HEK293 (cell line): ENCODE measurements around the gene SPNS2.

ENCODE experiments used
- GLIS2 ChIP-seq: fragments of 450-650 bp; formaldehyde crosslinking; IDR thresholded peaks from 2 replicates; pipeline ENCODE4 v1.5.1; 2016; ENCODE audit warnings: missing biosample characterization, missing genetic modification characterization
- KLF17 ChIP-seq: fragments of 450-650 bp; formaldehyde crosslinking; IDR thresholded peaks from 2 replicates; pipeline ENCODE4 v1.5.1; 2016; ENCODE audit warnings: missing biosample characterization, missing genetic modification characterization
- TCF7L2 ChIP-seq: IDR thresholded peaks from 2 replicates; pipeline ENCODE4 v1.6.1; 2011; ENCODE audit warnings: low read depth, mild to moderate bottlenecking, inconsistent platforms, low read length, moderate library complexity, borderline replicate concordance
- ZBTB20 ChIP-seq: fragments of 450-650 bp; formaldehyde crosslinking; IDR thresholded peaks from 2 replicates; pipeline ENCODE4 v1.5.1; 2016; ENCODE audit warnings: missing biosample characterization, missing genetic modification characterization
- ZBTB8A ChIP-seq: fragments of 450-650 bp; formaldehyde crosslinking; IDR thresholded peaks from 2 replicates; pipeline ENCODE4 v1.5.1; 2016; ENCODE audit warnings: missing biosample characterization, missing genetic modification characterization
- ZNF174 ChIP-seq: fragments of 450-650 bp; formaldehyde crosslinking; IDR thresholded peaks from 2 replicates; pipeline ENCODE4 v1.5.0; 2017; ENCODE audit warnings: missing biosample characterization, mild to moderate bottlenecking, missing genetic modification characterization
- ZNF211 ChIP-seq: fragments of 450-650 bp; formaldehyde crosslinking; IDR thresholded peaks from 2 replicates; pipeline ENCODE4 v1.5.1; 2016; ENCODE audit warnings: low read depth, missing biosample characterization, missing genetic modification characterization
- ZNF214 ChIP-seq: fragments of 450-650 bp; formaldehyde crosslinking; IDR thresholded peaks from 2 replicates; pipeline ENCODE4 v1.5.1; 2017; ENCODE audit warnings: missing biosample characterization, mild to moderate bottlenecking, missing genetic modification characterization, borderline replicate concordance
- ZNF274 ChIP-seq, 2 experiments: fragments of 200-500 bp in 1 of 2; fragments of 450-650 bp in 1 of 2; sonication (Bioruptor generic) in 1 of 2; formaldehyde crosslinking in 1 of 2; IDR thresholded peaks; 2 replicates each; pipeline versions ENCODE4 v1.5.1 to v1.6.1; 2014 to 2016; ENCODE audit warnings: borderline replicate concordance in 1 of 2, inconsistent platforms in 1 of 2, low read length in 1 of 2, missing biosample characterization in 1 of 2, missing genetic modification characterization in 1 of 2
- ZNF37A ChIP-seq: fragments of 450-650 bp; IDR thresholded peaks from 2 replicates; pipeline ENCODE4 v1.5.1; 2018; ENCODE audit warnings: missing biosample characterization, missing genetic modification characterization
- ZNF394 ChIP-seq: fragments of 450-650 bp; formaldehyde crosslinking; IDR thresholded peaks from 2 replicates; pipeline ENCODE4 v1.5.1; 2016; ENCODE audit warnings: missing biosample characterization, missing genetic modification characterization, mild to moderate bottlenecking, moderate library complexity, borderline replicate concordance
- ZNF433 ChIP-seq: fragments of 450-650 bp; formaldehyde crosslinking; IDR thresholded peaks from 2 replicates; pipeline ENCODE4 v1.5.1; 2016; ENCODE audit warnings: missing biosample characterization, missing genetic modification characterization, low read depth
- ZNF501 ChIP-seq: fragments of 450-650 bp; formaldehyde crosslinking; IDR thresholded peaks from 2 replicates; pipeline ENCODE4 v1.5.1; 2016; ENCODE audit warnings: missing biosample characterization, missing genetic modification characterization
- ZNF510 ChIP-seq: fragments of 450-650 bp; formaldehyde crosslinking; IDR thresholded peaks from 2 replicates; pipeline ENCODE4 v1.5.1; 2018; ENCODE audit warnings: mild to moderate bottlenecking, missing genetic modification characterization, missing biosample characterization; ENCODE audit not compliant: insufficient replicate concordance
- ZNF621 ChIP-seq: fragments of 450-650 bp; formaldehyde crosslinking; IDR thresholded peaks from 2 replicates; pipeline ENCODE4 v1.5.1; 2017; ENCODE audit warnings: missing biosample characterization, missing genetic modification characterization
- ZNF837 ChIP-seq: fragments of 450-650 bp; formaldehyde crosslinking; IDR thresholded peaks from 2 replicates; pipeline ENCODE4 v1.5.1; 2016; ENCODE audit warnings: missing biosample characterization, missing genetic modification characterization
- TF ChIP-seq, protein P1 (sequence below): fragments of 450-650 bp; formaldehyde crosslinking; IDR thresholded peaks from 2 replicates; pipeline ENCODE4 v1.5.1; 2016; ENCODE audit warnings: missing biosample characterization, missing genetic modification characterization
- TF ChIP-seq, protein P2 (sequence below): fragments of 450-650 bp; formaldehyde crosslinking; IDR thresholded peaks from 2 replicates; pipeline ENCODE4 v1.5.1; 2016; ENCODE audit warnings: missing biosample characterization, missing genetic modification characterization
- TF ChIP-seq, protein P3 (sequence below): fragments of 450-650 bp; formaldehyde crosslinking; IDR thresholded peaks from 2 replicates; pipeline ENCODE4 v1.5.1; 2017; ENCODE audit warnings: missing biosample characterization, missing genetic modification characterization
- TF ChIP-seq, protein P4 (sequence below): fragments of 450-650 bp; formaldehyde crosslinking; IDR thresholded peaks from 2 replicates; pipeline ENCODE4 v1.5.1; 2016; ENCODE audit warnings: missing biosample characterization, missing genetic modification characterization, low read depth
- TF ChIP-seq, protein P5 (sequence below): fragments of 450-650 bp; formaldehyde crosslinking; IDR thresholded peaks from 2 replicates; pipeline ENCODE4 v1.5.1; 2017; ENCODE audit warnings: missing biosample characterization, missing genetic modification characterization
- TF ChIP-seq, protein P6 (sequence below): fragments of 450-650 bp; formaldehyde crosslinking; IDR thresholded peaks from 2 replicates; pipeline ENCODE4 v1.5.1; 2016; ENCODE audit warnings: missing biosample characterization, missing genetic modification characterization

The SPNS2 gene

GRCh38 chr17:4584101-4584916 is 85.6 kb downstream of the SPNS2 start, which contains the start of gene SMTNL2 (continued):
- TF ChIP-seq ZNF274 (IDR thresholded peaks at IDR 0.05; ENCODE audit: low read length) (no peak), ZNF274 (tag by site-specific recombination; IDR thresholded peaks at IDR 0.05; ENCODE audit: borderline replicate concordance) (no peak), ZNF510 (tag by site-specific recombination) (no peak), ZNF837 (peak; percentile 52; the same call in 1 of the 2 replicates), ZNF433 (tag by site-specific recombination) (no peak), ZNF174 (no peak), TCF7L2 (no peak), ZNF394 (tag by site-specific recombination) (no peak; the same call in 1 of the 2 replicates), ZNF501 (tag by site-specific recombination) (peak; percentile 58; the same call in 1 of the 2 replicates), ZBTB20 (peak; percentile 79), KLF17 (tag by site-specific recombination) (no peak; the same call in 1 of the 2 replicates), GLIS2 (peak; percentile 90; the same call in 1 of the 2 replicates), ZNF214 (tag by site-specific recombination) (no peak), ZBTB8A (tag by site-specific recombination) (peak; percentile 58), ZNF37A (tag by site-specific recombination) (no peak), ZNF621 (tag by site-specific recombination) (no peak), ZNF211 (no peak)
- TF ChIP-seq, protein P1, sequence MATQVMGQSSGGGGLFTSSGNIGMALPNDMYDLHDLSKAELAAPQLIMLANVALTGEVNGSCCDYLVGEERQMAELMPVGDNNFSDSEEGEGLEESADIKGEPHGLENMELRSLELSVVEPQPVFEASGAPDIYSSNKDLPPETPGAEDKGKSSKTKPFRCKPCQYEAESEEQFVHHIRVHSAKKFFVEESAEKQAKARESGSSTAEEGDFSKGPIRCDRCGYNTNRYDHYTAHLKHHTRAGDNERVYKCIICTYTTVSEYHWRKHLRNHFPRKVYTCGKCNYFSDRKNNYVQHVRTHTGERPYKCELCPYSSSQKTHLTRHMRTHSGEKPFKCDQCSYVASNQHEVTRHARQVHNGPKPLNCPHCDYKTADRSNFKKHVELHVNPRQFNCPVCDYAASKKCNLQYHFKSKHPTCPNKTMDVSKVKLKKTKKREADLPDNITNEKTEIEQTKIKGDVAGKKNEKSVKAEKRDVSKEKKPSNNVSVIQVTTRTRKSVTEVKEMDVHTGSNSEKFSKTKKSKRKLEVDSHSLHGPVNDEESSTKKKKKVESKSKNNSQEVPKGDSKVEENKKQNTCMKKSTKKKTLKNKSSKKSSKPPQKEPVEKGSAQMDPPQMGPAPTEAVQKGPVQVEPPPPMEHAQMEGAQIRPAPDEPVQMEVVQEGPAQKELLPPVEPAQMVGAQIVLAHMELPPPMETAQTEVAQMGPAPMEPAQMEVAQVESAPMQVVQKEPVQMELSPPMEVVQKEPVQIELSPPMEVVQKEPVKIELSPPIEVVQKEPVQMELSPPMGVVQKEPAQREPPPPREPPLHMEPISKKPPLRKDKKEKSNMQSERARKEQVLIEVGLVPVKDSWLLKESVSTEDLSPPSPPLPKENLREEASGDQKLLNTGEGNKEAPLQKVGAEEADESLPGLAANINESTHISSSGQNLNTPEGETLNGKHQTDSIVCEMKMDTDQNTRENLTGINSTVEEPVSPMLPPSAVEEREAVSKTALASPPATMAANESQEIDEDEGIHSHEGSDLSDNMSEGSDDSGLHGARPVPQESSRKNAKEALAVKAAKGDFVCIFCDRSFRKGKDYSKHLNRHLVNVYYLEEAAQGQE (tag by site-specific recombination): no peak
- TF ChIP-seq, protein P2, sequence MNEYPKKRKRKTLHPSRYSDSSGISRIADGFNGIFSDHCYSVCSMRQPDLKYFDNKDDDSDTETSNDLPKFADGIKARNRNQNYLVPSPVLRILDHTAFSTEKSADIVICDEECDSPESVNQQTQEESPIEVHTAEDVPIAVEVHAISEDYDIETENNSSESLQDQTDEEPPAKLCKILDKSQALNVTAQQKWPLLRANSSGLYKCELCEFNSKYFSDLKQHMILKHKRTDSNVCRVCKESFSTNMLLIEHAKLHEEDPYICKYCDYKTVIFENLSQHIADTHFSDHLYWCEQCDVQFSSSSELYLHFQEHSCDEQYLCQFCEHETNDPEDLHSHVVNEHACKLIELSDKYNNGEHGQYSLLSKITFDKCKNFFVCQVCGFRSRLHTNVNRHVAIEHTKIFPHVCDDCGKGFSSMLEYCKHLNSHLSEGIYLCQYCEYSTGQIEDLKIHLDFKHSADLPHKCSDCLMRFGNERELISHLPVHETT (tag by site-specific recombination): no peak
- TF ChIP-seq, protein P3, sequence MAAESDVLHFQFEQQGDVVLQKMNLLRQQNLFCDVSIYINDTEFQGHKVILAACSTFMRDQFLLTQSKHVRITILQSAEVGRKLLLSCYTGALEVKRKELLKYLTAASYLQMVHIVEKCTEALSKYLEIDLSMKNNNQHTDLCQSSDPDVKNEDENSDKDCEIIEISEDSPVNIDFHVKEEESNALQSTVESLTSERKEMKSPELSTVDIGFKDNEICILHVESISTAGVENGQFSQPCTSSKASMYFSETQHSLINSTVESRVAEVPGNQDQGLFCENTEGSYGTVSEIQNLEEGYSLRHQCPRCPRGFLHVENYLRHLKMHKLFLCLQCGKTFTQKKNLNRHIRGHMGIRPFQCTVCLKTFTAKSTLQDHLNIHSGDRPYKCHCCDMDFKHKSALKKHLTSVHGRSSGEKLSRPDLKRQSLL (tag by site-specific recombination): peak; percentile 36
- TF ChIP-seq, protein P4, sequence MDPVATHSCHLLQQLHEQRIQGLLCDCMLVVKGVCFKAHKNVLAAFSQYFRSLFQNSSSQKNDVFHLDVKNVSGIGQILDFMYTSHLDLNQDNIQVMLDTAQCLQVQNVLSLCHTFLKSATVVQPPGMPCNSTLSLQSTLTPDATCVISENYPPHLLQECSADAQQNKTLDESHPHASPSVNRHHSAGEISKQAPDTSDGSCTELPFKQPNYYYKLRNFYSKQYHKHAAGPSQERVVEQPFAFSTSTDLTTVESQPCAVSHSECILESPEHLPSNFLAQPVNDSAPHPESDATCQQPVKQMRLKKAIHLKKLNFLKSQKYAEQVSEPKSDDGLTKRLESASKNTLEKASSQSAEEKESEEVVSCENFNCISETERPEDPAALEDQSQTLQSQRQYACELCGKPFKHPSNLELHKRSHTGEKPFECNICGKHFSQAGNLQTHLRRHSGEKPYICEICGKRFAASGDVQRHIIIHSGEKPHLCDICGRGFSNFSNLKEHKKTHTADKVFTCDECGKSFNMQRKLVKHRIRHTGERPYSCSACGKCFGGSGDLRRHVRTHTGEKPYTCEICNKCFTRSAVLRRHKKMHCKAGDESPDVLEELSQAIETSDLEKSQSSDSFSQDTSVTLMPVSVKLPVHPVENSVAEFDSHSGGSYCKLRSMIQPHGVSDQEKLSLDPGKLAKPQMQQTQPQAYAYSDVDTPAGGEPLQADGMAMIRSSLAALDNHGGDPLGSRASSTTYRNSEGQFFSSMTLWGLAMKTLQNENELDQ (tag by site-specific recombination): no peak
- TF ChIP-seq, protein P5, sequence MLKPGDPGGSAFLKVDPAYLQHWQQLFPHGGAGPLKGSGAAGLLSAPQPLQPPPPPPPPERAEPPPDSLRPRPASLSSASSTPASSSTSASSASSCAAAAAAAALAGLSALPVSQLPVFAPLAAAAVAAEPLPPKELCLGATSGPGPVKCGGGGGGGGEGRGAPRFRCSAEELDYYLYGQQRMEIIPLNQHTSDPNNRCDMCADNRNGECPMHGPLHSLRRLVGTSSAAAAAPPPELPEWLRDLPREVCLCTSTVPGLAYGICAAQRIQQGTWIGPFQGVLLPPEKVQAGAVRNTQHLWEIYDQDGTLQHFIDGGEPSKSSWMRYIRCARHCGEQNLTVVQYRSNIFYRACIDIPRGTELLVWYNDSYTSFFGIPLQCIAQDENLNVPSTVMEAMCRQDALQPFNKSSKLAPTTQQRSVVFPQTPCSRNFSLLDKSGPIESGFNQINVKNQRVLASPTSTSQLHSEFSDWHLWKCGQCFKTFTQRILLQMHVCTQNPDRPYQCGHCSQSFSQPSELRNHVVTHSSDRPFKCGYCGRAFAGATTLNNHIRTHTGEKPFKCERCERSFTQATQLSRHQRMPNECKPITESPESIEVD: no peak
- TF ChIP-seq, protein P6, sequence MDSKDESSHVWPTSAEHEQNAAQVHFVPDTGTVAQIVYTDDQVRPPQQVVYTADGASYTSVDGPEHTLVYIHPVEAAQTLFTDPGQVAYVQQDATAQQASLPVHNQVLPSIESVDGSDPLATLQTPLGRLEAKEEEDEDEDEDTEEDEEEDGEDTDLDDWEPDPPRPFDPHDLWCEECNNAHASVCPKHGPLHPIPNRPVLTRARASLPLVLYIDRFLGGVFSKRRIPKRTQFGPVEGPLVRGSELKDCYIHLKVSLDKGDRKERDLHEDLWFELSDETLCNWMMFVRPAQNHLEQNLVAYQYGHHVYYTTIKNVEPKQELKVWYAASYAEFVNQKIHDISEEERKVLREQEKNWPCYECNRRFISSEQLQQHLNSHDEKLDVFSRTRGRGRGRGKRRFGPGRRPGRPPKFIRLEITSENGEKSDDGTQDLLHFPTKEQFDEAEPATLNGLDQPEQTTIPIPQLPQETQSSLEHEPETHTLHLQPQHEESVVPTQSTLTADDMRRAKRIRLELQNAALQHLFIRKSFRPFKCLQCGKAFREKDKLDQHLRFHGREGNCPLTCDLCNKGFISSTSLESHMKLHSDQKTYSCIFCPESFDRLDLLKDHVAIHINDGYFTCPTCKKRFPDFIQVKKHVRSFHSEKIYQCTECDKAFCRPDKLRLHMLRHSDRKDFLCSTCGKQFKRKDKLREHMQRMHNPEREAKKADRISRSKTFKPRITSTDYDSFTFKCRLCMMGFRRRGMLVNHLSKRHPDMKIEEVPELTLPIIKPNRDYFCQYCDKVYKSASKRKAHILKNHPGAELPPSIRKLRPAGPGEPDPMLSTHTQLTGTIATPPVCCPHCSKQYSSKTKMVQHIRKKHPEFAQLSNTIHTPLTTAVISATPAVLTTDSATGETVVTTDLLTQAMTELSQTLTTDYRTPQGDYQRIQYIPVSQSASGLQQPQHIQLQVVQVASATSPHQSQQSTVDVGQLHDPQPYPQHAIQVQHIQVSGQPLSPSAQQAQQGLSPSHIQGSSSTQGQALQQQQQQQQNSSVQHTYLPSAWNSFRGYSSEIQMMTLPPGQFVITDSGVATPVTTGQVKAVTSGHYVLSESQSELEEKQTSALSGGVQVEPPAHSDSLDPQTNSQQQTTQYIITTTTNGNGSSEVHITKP (tag by site-specific recombination): peak; percentile 82
